SU-DHL-6 (cell line): ENCODE measurements around the gene KAZN.

Source experiments
- CTCF ChIP-seq: fragments of 200-600 bp; sonication (generic); IDR thresholded peaks from one replicate; pipeline ENCODE4 v1.5.1; 2017; ENCODE audit warnings: antibody characterized with exemption, mild to moderate bottlenecking, low read length, moderate library complexity; ENCODE audit not compliant: insufficient read depth, poor library complexity, severe bottlenecking
- EZH2phosphoT487 ChIP-seq: fragments of 200-600 bp; sonication (generic), shearing (Covaris generic); conservative IDR thresholded peaks from 2 replicates; pipeline ENCODE4 v1.6.1; 2018; ENCODE audit warnings: mild to moderate bottlenecking, antibody characterized with exemption, low read length, moderate library complexity, mixed read lengths

GRCh38 chr1:14567903-14568302, 30.6 kb upstream of the KAZN start:
- no peak for TF ChIP-seq CTCF
- TF ChIP-seq EZH2phosphoT487 = no peak
